GM12864 (cell line): Measurements from ENCODE around the gene MFAP3L.

Experiments
- DNase-seq: peaks from one replicate; pipeline ENCODE4 v3.0.0-alpha.2; 2011; ENCODE audit warnings: low read depth
- H3K4me3 ChIP-seq: 2 replicates; pipeline ENCODE4 v1.5.1; 2011; ENCODE audit warnings: mild to moderate bottlenecking, low read depth, low read length, control low read depth
- CTCF ChIP-seq: IDR thresholded peaks from 2 replicates; pipeline ENCODE4 v1.5.1; 2011; ENCODE audit warnings: low read depth, mild to moderate bottlenecking, moderate library complexity, low read length, control low read depth, inconsistent platforms; ENCODE audit errors: missing control alignments

Gene MFAP3L

GRCh38 chr4:169988252-169988651 is 37.9 kb downstream of the MFAP3L start:
- no peak for TF ChIP-seq CTCF
- no peak overlapping the region for H3K4me3 ChIP-seq
- DNase-seq = no peak

- DNase-seq = no peak
- TF ChIP-seq CTCF = no peak
- no peak overlapping the region for H3K4me3 ChIP-seq
Observed at GRCh38 chr4:169987327-169988228, 38.6 kb downstream of the MFAP3L start.

- no peak for TF ChIP-seq CTCF
- DNase-seq = no peak
- no peak overlapping the region for H3K4me3 ChIP-seq
Observed at GRCh38 chr4:169986369-169986768, 39.8 kb downstream of the MFAP3L start.

- H3K4me3 ChIP-seq = no peak overlapping the region
- TF ChIP-seq CTCF = no peak
- DNase-seq = no peak
Observed at GRCh38 chr4:169985881-169986280, 40.3 kb downstream of the MFAP3L start.

GRCh38 chr4:169984745-169985144 is 41.5 kb downstream of the MFAP3L start:
- TF ChIP-seq CTCF = no peak
- H3K4me3 ChIP-seq = no peak overlapping the region
- no peak for DNase-seq

- no peak for TF ChIP-seq CTCF
- no peak overlapping the region for H3K4me3 ChIP-seq
- no peak for DNase-seq
Observed at GRCh38 chr4:169984173-169984572, 42.0 kb downstream of the MFAP3L start.

- DNase-seq = no peak
- H3K4me3 ChIP-seq = no peak overlapping the region
- no peak for TF ChIP-seq CTCF
Observed at GRCh38 chr4:169976951-169977350, 49.2 kb downstream of the MFAP3L start.
